Measurements from ENCODE around the gene BTBD8.
A peak's percentile ranks its signal among the peaks of the same experiment; 100 is the strongest.
"Not testable (repeated sequence)": the region's sequence is repeated elsewhere in the genome, so short reads cannot be mapped to it uniquely, and the experiment has no call there.

The BTBD8 gene

GRCh38 chr1:92080128-92080985, at the start of gene BTBD8:
Gene BTBD8 (plus strand): TSS chr1:92080345. CDS start chr1:92080572, 227 bp downstream.
- DNase-seq, result peak; percentile 73

GRCh38 chr1:92030656-92031107, 49.5 kb upstream of the BTBD8 start:
- DNase-seq, result peak; percentile 9

- DNase-seq, result no peak
These were observed 48.6 kb upstream of the BTBD8 start for GRCh38 chr1:92031281-92032110.

GRCh38 chr1:92037400-92037799, 42.7 kb upstream of the BTBD8 start:
- no peak for DNase-seq

GRCh38 chr1:92038695-92039346, 41.3 kb upstream of the BTBD8 start:
- DNase-seq, result no peak

GRCh38 chr1:92040971-92041370, 39.2 kb upstream of the BTBD8 start:
- DNase-seq, result no peak

GRCh38 chr1:92043621-92044020, 36.5 kb upstream of the BTBD8 start:
- no peak for DNase-seq

GRCh38 chr1:92045766-92046495, 34.2 kb upstream of the BTBD8 start:
- no peak for DNase-seq

- DNase-seq, result no peak
These were observed 28.2 kb upstream of the BTBD8 start for GRCh38 chr1:92051948-92052347.

GRCh38 chr1:92065042-92065441, 15.1 kb upstream of the BTBD8 start:
- DNase-seq, result no peak

- DNase-seq, result no peak
These were observed 13.8 kb upstream of the BTBD8 start for GRCh38 chr1:92066321-92066720.

- DNase-seq, result no peak
These were observed 9.3 kb upstream of the BTBD8 start for GRCh38 chr1:92070892-92071291.

GRCh38 chr1:92074446-92074845, 5.7 kb upstream of the BTBD8 start:
- DNase-seq, result not testable (repeated sequence)

GRCh38 chr1:92075311-92075710, 4.8 kb upstream of the BTBD8 start, which contains the start of gene SETSIP:
Gene SETSIP (minus strand): TSS chr1:92075411. CDS start chr1:92075411, 0 bp downstream.
- DNase-seq, result no peak

- DNase-seq, result no peak
These were observed 3.8 kb upstream of the BTBD8 start for GRCh38 chr1:92076363-92076762.

GRCh38 chr1:92078077-92078476, 2.1 kb upstream of the BTBD8 start:
- not testable (repeated sequence) for DNase-seq

- DNase-seq, result no peak
These were observed 704 bp upstream of the BTBD8 start for GRCh38 chr1:92079441-92079840.

GRCh38 chr1:92081031-92081430, 886 bp downstream of the BTBD8 start:
- DNase-seq, result no peak

GRCh38 chr1:92084651-92085050, 4.5 kb downstream of the BTBD8 start:
- DNase-seq, result no peak

GRCh38 chr1:92085727-92086126, 5.6 kb downstream of the BTBD8 start:
- no peak for DNase-seq

- DNase-seq, result no peak
These were observed 7.4 kb downstream of the BTBD8 start for GRCh38 chr1:92087542-92087941.

GRCh38 chr1:92091625-92092024, 11.5 kb downstream of the BTBD8 start:
- no peak for DNase-seq
